ENCODE measurements around the gene SPATA7.

- TF ChIP-seq CTCF (IDR thresholded peaks at IDR 0.05) (no peak), ARID4B (CRISPR knock-in tag; IDR thresholded peaks at IDR 0.05; ENCODE audit: borderline replicate concordance) (no peak), ZNF263 (CRISPR knock-in tag; IDR thresholded peaks at IDR 0.05; ENCODE audit: low read depth) (no peak), HMGXB4 (CRISPR knock-in tag; IDR thresholded peaks at IDR 0.05) (no peak), JUN (CRISPR knock-in tag; IDR thresholded peaks at IDR 0.05) (no peak), TEAD4 (CRISPR knock-in tag; IDR thresholded peaks at IDR 0.05) (no peak), ETV6 (CRISPR knock-in tag; IDR thresholded peaks at IDR 0.05) (no peak), ZNF532 (CRISPR knock-in tag; IDR thresholded peaks at IDR 0.05; ENCODE audit: borderline replicate concordance) (no peak), ELF4 (CRISPR knock-in tag; IDR thresholded peaks at IDR 0.05; ENCODE audit: low read depth) (no peak), ZNF423 (CRISPR knock-in tag; IDR thresholded peaks at IDR 0.05) (no peak), NR3C1 (CRISPR knock-in tag; conservative IDR thresholded peaks at IDR 0.05; ENCODE audit: low read depth) (no peak)
- TF ChIP-seq, protein P1, sequence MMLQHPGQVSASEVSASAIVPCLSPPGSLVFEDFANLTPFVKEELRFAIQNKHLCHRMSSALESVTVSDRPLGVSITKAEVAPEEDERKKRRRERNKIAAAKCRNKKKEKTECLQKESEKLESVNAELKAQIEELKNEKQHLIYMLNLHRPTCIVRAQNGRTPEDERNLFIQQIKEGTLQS (CRISPR knock-in tag; conservative IDR thresholded peaks at IDR 0.05): no peak
- TF ChIP-seq, protein P2, sequence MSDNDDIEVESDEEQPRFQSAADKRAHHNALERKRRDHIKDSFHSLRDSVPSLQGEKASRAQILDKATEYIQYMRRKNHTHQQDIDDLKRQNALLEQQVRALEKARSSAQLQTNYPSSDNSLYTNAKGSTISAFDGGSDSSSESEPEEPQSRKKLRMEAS (CRISPR knock-in tag; IDR thresholded peaks at IDR 0.05): no peak
These were observed 91.4 kb downstream of the SPATA7 start for GRCh38 chr14:88476825-88477224.

Data from WTC11 (cell line).